Left cardiac atrium (tissue), 4 donors: ENCODE measurements around the gene SLC29A2. TPM values are rescaled to one million over a fixed set of nuclear protein-coding genes. Genes with fewer than 3 reads are reported as not detected.
"Not testable (repeated sequence)": the region's sequence is repeated elsewhere in the genome, so short reads cannot be mapped to it uniquely, and the experiment has no call there.

ENCODE experiments used
- ATAC-seq, 2 donors: fragments of 200-7000 bp; cut with Tn5 transposase; one replicate each; pipeline ENCODE4 v1.9.1; 2020; ENCODE audit warnings: mild to moderate bottlenecking in 2 of 2, moderate library complexity in 2 of 2
- DNase-seq: peaks from one replicate; pipeline ENCODE4 v3.0.0-alpha.2; 2020
- intact Hi-C, 2 donors: fragments of 100-400 bp; cut with DNase I; formaldehyde crosslinking; loops; one replicate each; pipeline versions ENCODE4 v1.14.1 to v1.15.1; 2022 to 2023
- total RNA-seq, 2 donors: library from RNA; stranded (reverse); fragmentation: NEBNext Ultra II Directional; extraction: Animal tissue kit (Norgen Biotek cat#: 25700); gene quantifications; one replicate each; pipeline ENCODE4 v1.2.1, GENCODE V29; 2021
- donor health status: DM: no; HTN: yes; CAD: no.
- donor health status: DM: no; HTN: yes; CAD: no; lungs with severe emphysema.
- donor health status: DM: yes; HTN: yes; CAD: no.
- donor health status: Dilated cardiomyopathy.

SLC29A2 gene
- total RNA-seq, 2 donors from 2014 or later = 15.1 to 16.6 TPM

GRCh38 chr11:66361502-66361941 is 10.0 kb downstream of the SLC29A2 start:
- ATAC-seq (no peak), DNase-seq (no peak)
- intact Hi-C loops = no loop called here

- intact Hi-C loops = no loop called here
- ATAC-seq (no peak), DNase-seq (no peak)
Observed at GRCh38 chr11:66360406-66361073, 11.0 kb downstream of the SLC29A2 start.

DNA sequence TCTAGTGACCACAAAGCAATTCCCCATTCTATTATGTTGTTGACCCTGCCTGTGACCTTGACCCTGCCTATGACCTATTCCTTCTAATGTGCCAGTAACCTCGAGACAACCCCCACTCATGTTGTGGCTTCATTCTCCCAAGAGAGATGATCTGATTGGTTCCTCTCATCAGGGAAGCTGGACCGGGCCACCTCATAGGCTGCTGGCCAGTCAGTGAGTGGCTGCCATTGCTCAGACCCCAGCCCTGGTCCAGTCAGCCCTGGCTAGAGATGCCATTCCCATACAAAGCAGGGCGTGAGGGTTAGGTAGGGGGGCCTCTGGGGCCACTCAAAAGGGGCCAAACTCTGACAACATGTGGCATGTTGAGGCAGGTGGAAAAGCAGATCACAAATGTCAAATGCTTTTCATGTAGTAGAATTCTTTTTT is 11.9 kb downstream of the SLC29A2 start:
- DNase-seq (no peak), ATAC-seq (peak in 1 of 2 donors; percentile 17)
- intact Hi-C loops = no loop called here

- ATAC-seq, DNase-seq, intact Hi-C loops: not testable (repeated sequence)
Observed at GRCh38 chr11:66350560-66351235, 20.9 kb downstream of the SLC29A2 start.

GRCh38 chr11:66349084-66349386 is 22.5 kb downstream of the SLC29A2 start:
- no peak for ATAC-seq
- intact Hi-C loops = loop anchor here in 1 of 2 donors (5.0 kb wide), 1 partner anchor 38 kb away; no protein-coding TSS in a partner anchor

DNA sequence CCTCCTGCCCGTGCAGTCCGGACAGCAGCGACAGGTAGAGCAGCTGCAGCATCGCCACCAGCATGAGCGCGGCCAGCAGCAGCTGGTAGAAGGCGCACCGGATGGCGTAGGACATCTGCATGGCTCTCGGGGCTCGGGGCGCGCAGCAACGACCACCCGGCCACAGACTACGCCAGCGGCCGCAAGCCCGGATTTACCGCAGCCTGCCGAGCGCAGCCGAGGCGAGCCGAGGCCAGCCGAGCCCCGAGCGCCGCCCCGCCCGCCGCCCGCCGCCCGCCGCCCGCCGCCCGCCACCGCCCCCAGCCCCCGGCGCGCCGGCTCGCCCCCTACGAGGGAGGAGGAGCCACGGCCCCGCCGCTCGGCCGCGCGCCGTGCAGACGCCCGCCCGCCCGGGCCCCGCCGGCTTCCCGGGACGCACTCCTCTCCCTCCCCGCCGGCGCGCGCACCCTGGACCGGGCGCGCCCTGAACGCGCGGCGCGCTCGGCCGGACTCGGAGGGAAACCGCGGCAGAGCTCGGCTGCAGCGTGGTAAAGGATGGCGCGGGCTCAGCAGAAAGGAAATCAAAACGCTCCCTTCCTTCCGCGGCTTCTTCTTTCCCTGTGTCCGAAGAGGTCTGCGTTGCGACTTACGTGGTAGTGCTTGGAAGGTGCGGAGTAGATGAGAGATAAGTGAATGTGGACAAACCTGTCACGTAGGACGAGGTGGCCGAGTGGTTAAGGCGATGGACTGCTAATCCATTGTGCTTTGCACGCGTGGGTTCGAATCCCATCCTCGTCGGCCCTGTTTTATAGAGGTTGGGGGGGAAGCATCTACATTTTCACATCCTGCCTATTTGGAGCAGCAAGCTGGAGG is 23.9 kb downstream of the SLC29A2 start, which contains the start of gene B4GAT1:
Gene B4GAT1 (minus strand): TSS at position 205 of the 852 bp plus-strand sequence. CDS start 84 bp downstream, at position 121.
- intact Hi-C loops = loop anchor here in 1 of 2 donors (5.0 kb wide), 1 partner anchor 40 kb away; no protein-coding TSS in a partner anchor
- peak; percentile 78 for DNase-seq
- ATAC-seq = peak; percentile 83 to 88

More at GRCh38 chr11:66349084-66349386, 22.5 kb downstream of the SLC29A2 start:
- no peak for DNase-seq

- intact Hi-C loops = loop anchor here in 1 of 2 donors (5.0 kb wide), 1 partner anchor 41 kb away; no protein-coding TSS in a partner anchor
Observed at GRCh38 chr11:66346476-66347424, 24.8 kb downstream of the SLC29A2 start.

DNA sequence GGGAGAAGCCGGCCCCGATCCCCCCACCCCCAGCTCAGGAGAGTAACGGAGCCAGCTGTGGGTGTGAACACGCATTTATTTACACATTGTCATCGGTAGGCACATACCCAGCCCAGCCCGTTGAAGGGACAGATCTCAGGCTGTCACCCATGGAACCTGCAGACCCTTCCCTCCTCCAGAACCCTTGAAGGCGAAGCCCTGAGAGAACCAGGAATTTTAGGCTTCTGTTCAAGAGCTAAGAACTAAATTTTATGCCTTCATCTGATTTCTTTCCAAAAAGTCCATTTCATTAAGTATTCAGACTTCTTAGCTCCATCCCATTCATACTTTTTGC is 26.3 kb downstream of the SLC29A2 start:
- ATAC-seq = no peak
- intact Hi-C loops = loop anchor here in 1 of 2 donors (5.0 kb wide), 1 partner anchor 42 kb away; no protein-coding TSS in a partner anchor
- DNase-seq = no peak

More at GRCh38 chr11:66346476-66347424, 24.8 kb downstream of the SLC29A2 start:
- ATAC-seq (peak; percentile 3 to 7), DNase-seq (no peak)

DNA sequence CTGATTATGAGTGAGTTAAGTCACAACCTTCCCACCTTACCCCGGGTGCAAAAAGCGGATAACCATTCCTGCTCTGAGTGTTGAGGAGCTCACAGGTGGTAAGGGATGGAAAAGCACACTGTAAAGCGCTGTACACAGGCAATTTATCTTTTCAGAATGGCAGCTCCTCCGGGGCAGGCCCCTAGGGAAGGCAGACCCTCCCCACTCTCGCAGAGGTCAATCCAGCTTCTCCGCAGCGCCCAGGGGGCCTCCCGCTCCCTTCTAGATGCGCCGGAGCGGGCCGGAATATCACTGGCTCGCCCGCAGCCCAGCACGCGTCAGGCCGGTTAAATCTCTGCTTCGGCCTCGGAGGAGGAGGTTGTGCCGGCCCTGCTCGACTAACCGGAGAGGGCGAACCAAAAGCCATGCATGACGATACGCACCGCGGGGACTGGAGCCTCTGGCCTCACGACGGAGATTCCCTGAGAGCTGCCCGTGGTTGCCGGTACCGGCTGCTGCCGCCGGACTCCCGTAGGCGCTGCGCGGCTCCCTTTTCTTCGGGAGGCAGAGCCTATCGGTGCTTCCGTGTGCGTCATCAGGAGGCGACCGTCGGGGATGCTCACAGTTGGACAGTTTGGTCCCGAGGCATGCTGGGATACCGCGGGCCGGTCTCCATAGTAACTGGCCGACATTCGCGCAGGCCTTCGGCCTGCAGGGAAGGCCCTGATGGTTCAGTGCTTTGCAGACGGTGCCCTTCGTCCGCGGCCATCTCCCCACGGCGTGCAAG is 26.8 kb downstream of the SLC29A2 start, which contains the start of gene BRMS1:
Gene BRMS1 (minus strand): TSS at position 555 of the 766 bp plus-strand sequence. CDS start 2,870 bp downstream, outside the sequence.
- peak; percentile 87 to 91 for ATAC-seq
- DNase-seq = peak; percentile 100
- intact Hi-C loops = loop anchor here in 1 of 2 donors (5.0 kb wide), 1 partner anchor 43 kb away; no protein-coding TSS in a partner anchor

GRCh38 chr11:66343176-66343575 is 28.4 kb downstream of the SLC29A2 start:
- DNase-seq = no peak
- ATAC-seq = no peak
- intact Hi-C loops = no loop called here

DNA sequence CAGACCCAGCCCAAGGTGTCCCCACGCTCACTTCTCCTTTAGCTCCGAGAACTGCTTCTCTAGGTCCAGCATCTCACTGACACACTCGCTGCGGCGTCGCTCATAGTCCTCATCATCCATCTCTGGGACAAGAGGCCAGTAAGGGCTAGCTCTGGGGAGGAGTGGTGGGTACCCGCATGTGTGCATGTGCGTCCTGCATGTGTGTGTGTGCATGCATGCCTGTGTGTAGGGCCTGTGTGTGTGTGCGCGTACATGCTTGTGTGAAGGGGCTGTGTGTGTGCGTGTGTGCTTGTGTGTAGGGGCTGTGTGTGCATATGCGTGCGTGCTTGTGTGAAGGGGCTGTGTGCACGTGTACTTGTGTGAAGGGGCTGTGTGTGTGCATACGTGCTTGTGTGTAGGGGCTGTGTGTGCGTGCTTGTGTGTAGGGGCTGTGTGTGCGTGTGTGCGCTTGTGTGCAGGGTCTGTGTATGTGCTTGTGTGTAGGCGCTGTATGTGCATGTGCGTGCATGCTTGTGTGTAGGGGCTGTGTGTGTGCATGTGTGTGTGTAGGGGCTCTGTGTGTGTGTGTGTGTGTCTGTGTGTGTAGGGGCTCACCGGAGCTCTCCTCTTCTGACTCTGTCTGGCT is 29.9 kb downstream of the SLC29A2 start:
- intact Hi-C loops = no loop called here

DNA sequence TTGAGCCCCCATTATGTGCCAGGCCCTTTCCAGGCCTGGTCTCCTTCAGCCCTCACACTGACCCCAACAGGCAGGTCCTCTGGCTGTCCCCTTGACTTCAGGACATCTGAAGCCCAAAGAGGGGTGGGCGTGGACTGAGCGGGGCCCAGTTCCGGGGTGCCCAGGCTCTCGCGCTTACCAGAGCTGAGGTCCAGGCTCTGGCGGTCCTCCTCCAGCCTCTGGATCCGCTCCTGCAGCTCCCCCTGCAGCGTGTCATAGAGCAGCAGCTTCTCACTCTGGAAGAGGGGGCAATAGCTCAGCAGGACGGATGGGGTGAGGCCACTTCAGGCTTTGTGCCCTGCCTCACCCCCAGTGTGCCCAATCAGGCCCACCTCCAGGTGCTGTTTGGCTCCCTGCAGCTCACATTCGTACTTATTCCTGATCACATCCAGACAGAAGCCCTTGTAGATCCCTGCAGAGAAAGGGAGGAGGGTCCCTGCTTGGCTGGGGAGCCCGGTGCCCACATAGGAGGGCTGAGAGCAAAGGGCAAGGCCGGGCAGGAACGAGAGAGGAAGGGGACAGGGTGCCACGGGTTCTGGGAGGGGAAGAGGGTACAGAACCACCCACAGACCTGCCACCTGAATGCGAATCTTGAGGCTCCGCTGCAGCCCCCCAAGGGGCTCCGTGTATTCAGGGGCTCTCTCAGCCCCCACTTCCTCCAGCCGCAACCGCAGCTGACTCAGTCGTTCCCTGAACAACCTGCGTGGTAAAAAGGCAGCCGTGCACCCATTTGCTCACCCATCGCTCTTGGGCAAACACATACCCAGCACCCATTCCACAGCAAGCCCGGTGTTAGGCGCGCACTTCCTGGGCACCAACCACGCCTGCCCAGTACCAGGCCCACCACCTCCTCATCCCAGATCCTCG is 30.7 kb downstream of the SLC29A2 start:
- ATAC-seq = no peak
- DNase-seq = no peak
- intact Hi-C loops = no loop called here

More for the DNA sequence above, 29.9 kb downstream of the SLC29A2 start:
- ATAC-seq (no peak), DNase-seq (no peak)

GRCh38 chr11:66339686-66340483 is 31.7 kb downstream of the SLC29A2 start:
- intact Hi-C loops = no loop called here
- no peak for ATAC-seq
- DNase-seq = no peak

- no peak for ATAC-seq
- DNase-seq = no peak
- intact Hi-C loops = no loop called here
Observed at GRCh38 chr11:66339162-66339675, 32.3 kb downstream of the SLC29A2 start.
